Ecto neural progenitor cell (in vitro differentiated cells): ENCODE results near the gene SPRYD7.
"Not testable (repeated sequence)": the region's sequence is repeated elsewhere in the genome, so short reads cannot be mapped to it uniquely, and the experiment has no call there.

Experiments used
- DNase-seq: peaks from one replicate; pipeline ENCODE4 v3.0.0-alpha.2; 2018; ENCODE audit warnings: low spot score

SPRYD7 gene

GRCh38 chr13:49936075-49936967 is at the start of gene SPRYD7:
SPRYD7 (minus strand) TSS chr13:49936340; CDS start chr13:49936235, 105 bp downstream.
- peak; percentile 98 for DNase-seq

DNA sequence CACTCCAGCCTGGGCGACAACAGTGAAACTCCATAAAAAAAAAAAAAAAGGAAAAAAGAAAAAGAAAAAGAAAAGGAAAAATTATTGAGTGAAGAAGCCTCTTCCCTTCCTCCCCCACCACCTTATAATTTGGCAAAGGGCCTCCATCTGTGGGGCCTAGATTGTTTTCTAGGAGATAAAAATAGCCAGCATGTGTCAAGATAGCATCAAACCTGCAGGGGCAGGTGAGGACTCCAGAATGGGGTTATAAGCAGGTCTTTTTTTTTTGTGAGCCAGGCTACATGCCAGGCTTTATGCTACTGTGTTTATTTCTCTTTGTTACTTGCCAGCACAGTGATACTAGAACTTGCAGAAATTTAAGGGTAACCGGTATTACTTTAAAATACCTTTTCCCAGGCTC is 49.0 kb upstream of the SPRYD7 start:
- no peak for DNase-seq

GRCh38 chr13:49980266-49980665 is 44.1 kb upstream of the SPRYD7 start:
- no peak for DNase-seq

- no peak for DNase-seq
These were observed 41.9 kb upstream of the SPRYD7 start for GRCh38 chr13:49977992-49978391.

DNA sequence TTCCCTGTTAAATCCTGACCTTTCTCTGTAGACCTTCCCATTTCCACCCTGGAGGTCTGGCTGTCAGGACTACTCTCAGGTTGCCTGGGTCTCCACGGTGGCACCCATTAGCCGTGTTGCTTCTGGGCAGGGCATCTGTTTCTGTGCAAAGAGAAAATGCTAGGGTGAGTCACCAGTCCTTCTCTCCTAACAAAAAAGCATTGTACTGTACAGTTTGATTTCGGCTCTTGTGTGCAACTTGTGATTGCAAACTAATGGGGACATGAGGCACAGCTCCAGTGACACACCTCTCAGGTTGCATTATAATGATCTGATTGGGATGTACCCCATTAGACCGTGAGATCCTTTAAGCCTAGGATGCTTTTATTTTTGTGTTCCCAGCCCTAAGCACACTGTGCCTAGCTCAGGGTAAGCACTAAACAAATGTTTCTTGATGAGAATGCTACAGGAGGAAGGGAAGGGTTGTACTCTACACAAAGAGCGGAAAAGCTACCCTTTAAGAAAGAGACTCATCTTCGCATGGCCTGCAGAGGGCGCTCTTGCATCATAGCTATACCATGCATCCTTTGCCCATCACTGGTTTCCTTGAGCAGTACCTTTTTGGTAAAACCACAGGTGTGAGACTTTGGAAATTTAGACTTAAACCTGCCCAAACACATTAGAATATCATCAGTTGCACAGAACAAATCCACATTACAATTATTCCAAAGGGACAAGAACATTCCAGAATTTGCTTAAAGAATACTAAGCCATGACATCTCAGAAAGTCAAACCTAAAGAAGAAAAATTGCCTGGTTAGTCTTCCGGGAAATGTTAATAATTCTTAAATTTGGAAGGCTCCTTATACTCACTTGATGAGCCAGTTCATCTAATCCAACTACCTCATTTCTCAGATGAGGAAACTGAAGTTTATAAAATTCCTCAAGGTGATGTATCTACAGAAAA is 40.4 kb upstream of the SPRYD7 start:
- DNase-seq: peak; percentile 75

- DNase-seq: no peak
These were observed 39.7 kb upstream of the SPRYD7 start for GRCh38 chr13:49975826-49976225.

GRCh38 chr13:49972709-49973108 is 36.6 kb upstream of the SPRYD7 start:
- no peak for DNase-seq

DNA sequence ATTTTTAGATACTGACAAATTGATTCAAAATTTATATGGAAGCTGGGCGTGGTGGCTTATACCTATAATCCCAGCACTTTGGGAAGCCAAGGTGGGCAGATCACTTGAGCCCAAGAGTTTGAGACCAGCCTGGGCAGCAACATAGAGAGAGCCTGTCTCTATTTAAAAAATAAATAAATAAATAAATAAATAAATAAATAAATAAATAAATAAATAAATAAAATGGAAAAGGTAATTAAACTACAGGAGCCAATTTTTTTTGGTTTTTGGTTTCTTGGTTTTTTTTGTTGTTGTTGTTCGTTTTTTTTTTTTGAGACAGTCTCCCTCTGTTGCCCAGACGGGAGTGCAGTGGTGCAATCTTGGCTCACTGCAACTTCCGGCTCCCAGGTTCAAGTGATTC is 31.3 kb upstream of the SPRYD7 start:
- DNase-seq: no peak

DNA sequence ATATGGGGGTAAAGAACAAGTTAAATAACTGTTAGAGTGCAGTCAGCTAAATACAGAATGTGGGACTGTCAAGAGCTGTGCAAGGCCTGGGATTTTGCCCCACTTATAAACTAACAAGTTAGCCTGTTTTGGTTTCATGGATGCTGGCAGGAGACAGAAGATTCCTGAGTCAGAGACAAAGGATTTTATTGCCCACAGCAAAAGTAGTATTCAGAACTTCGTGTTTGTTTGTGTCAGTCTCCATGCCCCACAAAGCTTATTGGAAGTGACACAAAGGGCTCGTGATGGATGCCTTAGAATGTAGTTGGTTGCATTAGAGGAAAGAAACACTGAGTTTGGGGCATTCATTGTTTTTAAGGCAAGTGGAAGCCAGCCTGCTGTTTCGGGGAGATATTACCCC is 22.2 kb upstream of the SPRYD7 start:
- DNase-seq: no peak

- DNase-seq: no peak
These were observed 20.0 kb upstream of the SPRYD7 start for GRCh38 chr13:49956131-49956530.

GRCh38 chr13:49954674-49955455 is 18.7 kb upstream of the SPRYD7 start:
- DNase-seq: no peak

DNA sequence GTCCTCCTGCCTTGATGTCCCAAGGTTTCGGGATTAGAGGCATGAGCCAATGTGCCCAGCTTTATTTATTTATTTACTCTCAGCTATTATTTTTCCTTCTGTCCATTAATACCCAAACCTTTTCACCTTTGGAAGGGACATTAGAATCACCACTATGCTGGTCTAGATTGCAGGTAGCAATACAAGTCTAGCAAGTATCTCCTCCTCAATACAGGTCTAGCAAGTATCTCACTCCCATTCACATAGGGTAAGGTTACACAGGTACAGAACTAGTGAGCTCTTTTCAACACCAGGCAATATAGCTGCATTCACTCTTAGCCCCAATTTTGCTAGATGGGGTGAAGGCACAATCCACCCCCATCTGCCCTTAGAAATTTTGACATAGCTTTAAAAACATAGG is 17.4 kb upstream of the SPRYD7 start:
- DNase-seq: no peak

- DNase-seq: no peak
These were observed 15.8 kb upstream of the SPRYD7 start for GRCh38 chr13:49951754-49952535.

DNA sequence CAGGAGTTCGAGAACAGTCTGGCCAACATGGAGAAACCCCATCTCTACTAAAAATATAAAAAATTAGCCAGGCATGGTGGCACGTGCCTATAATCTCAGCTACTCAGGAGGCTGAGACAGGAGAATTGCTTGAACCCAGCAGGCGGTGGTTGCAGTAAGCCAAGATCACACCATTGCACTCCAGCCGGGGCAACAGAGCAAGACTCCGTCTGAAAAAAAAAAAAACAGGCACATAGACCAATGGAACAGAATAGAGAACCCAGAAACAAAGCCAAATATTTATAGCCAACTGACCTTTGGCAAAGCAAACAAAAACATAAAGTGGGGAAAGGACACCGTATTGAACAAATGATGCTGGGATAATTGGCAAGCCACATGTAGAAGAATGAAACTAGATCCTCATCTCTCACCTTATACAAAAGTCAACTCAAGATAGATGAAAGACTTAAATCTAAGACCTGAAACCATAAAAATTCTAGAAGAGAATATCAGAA is 12.7 kb upstream of the SPRYD7 start:
- not testable (repeated sequence) for DNase-seq

DNA sequence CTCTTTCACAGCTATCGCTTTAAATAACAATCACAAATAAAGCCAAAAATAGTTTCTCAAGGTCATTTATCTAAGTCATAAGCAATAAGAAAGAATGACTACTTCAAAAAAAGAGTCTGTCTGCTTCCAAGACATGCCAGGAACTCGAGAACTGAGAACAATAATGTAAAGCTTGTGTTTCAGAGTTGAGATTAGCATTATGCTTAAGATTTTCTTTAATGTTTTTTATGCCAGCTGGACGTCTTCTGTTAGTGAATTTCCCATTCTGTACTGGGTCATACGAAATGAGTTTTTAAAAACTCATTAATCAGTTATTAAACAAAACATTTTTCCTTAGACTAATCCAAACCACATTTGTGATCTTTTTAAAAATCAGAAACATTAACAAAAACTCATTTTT is 3.2 kb upstream of the SPRYD7 start:
- DNase-seq: no peak

DNA sequence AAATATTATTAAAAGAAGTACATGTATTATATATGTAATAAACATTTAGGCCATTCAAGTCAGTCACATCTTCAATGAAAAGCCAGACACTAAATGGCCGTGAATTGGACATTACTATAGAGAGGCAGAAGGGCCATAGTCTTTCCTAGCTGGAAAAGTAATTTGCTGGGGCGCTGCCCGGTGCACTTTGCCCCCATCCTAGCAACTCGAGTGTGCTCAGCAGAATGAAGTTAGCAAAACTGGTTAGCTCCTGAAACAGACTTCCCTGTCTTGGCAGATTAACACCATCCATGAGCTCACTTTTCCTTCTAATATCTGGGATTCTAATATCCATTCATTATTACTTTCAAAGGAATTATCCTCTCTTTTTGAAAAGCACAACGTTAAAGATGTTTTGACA is 2.8 kb upstream of the SPRYD7 start:
- no peak for DNase-seq

- DNase-seq: no peak
These were observed 2.2 kb upstream of the SPRYD7 start for GRCh38 chr13:49938314-49938713.

- no peak for DNase-seq
These were observed 781 bp upstream of the SPRYD7 start for GRCh38 chr13:49936968-49937273.

- no peak for DNase-seq
These were observed 717 bp downstream of the SPRYD7 start for GRCh38 chr13:49935171-49936074.

DNA sequence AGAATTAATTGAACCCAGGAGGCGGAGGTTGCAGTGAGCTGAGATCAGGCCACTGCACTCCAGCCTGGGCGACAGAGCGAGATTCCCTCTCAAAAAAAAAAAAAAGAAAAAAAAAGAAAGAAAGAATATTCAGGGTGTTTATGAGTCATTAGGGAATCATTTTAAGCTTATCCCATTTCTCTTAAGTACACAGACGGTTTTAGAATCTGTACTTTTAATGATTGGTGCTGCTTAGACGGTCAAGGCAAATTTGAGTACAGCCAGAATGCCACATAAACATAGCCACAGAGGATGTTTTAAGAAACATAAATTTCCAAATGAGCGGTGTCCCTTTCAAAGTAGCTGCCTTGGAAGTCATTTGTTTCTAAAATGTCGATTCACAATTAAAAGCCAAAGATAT is 2.6 kb downstream of the SPRYD7 start:
- DNase-seq: no peak
